DND-41 (cell line): ENCODE measurements around the gene CHTF18.

Source experiments
- CTCF ChIP-seq: IDR thresholded peaks from 2 replicates; pipeline ENCODE4 v1.5.1; 2012; ENCODE audit warnings: borderline replicate concordance, low read length, moderate library complexity, mild to moderate bottlenecking; ENCODE audit not compliant: poor library complexity, severe bottlenecking; ENCODE audit errors: extremely low read depth
- EZH2 ChIP-seq: IDR thresholded peaks from 3 replicates; pipeline ENCODE4 v1.6.1; 2012; ENCODE audit warnings: borderline replicate concordance, low read depth, mild to moderate bottlenecking, moderate library complexity, low read length, inconsistent platforms; ENCODE audit not compliant: severe bottlenecking

GRCh38 chr16:754656-755055 is 33.8 kb upstream of the CHTF18 start:
- TF ChIP-seq CTCF, result no peak
- no peak for TF ChIP-seq EZH2
